GM21447 (cell line): ENCODE results near the gene CHMP4B.

Experiments
- ATAC-seq: cut with Tn5 transposase; IDR thresholded peaks from one replicate; pipeline ENCODE4 v1.9.1; 2021; ENCODE audit not compliant: unreplicated experiment

CHMP4B gene

DNA sequence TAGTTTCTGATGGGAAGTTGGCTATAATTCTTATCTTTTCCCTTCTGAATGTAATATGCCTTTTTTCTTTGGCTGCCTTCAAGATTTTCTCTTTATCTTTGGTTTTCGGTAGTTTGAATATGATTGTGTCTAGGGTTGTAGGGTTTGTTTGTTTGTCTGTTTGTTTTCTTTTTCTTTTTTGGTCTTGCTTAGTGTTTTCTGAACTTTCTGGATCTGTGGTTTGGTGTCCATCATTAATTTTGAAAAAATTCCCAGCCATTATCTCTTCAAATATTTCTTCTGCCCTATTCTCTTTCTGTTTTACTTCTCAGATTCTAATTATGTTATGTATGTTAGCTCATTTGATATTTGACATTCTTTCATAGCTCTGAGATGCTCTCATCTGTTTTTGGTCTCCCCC, 79.4 kb downstream of the CHMP4B start:
- no peak for ATAC-seq

- ATAC-seq, result no peak
Measured at GRCh38 chr20:33893314-33893713, 82.2 kb downstream of the CHMP4B start.

DNA sequence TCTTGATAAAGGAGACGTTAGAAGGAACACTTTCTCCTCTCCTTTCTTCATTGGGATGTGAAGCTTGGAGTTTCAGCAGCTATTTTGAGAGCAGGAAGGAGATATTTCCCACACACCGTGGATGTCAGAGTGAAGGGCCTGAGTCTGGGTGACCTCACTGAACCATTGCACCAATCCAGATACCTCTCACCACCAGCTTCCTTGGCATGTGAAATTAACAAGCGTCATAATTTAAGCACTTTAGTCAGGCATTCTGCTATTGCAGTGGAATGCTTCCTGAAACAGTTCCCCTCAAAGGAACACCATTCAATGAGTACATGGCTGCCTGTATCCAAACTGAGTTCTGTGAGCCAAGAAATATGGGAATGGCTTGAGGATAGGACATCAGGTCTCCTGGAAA, 83.7 kb downstream of the CHMP4B start:
- ATAC-seq, result no peak

- ATAC-seq, result no peak
Measured at GRCh38 chr20:33896509-33896908, 85.4 kb downstream of the CHMP4B start.

GRCh38 chr20:33897313-33897912, 86.3 kb downstream of the CHMP4B start:
- no peak for ATAC-seq

GRCh38 chr20:33899106-33899505, 88.0 kb downstream of the CHMP4B start:
- no peak for ATAC-seq

- no peak for ATAC-seq
Measured at GRCh38 chr20:33900521-33901131, 89.5 kb downstream of the CHMP4B start.

DNA sequence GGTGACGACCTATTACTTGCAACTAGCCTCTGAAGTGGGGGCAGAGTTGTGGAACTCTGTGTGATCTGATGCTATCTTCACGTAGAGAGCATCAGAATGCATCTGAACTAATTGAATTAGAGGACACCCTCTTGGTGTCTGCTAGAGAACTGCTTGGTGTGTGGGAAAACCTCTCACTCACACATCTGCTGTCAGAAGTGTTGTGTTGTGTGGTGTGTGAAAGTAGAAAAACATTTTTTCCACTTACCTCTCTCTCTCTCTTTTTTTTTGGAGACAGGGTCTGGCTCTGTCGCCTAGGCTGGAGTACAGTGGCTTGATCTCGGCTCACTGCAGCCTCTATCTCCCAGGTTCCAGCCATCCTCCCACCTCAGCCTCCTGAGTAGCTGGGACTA, 90.0 kb downstream of the CHMP4B start:
- no peak for ATAC-seq

- ATAC-seq, result no peak
Measured at GRCh38 chr20:33902011-33902410, 90.9 kb downstream of the CHMP4B start.
